Thyroid gland (tissue), 4 donors: ENCODE data around the gene EDNRA. TPM values are rescaled to one million over a fixed set of nuclear protein-coding genes. Genes with fewer than 3 reads are reported as not detected.

ENCODE experiments used
- DNase-seq, 2 donors: peaks; one replicate each; pipeline ENCODE4 v3.0.0-alpha.2; 2019
- H3K27ac ChIP-seq, 3 donors: fragments of 200-600 bp; sonication (generic); 1 replicate in 2 of 3; 2 replicates in 1 of 3; pipeline ENCODE4 v1.5.1; 2016 to 2019; ENCODE audit warnings: mild to moderate bottlenecking in 1 of 3, moderate library complexity in 1 of 3
- H3K27me3 ChIP-seq: fragments of 200-600 bp; sonication (generic); one replicate; pipeline ENCODE4 v1.5.1; 2019
- H3K36me3 ChIP-seq, 2 donors: fragments of 200-600 bp; sonication (generic); one replicate each; pipeline ENCODE4 v1.5.1; 2016 to 2019
- H3K4me1 ChIP-seq, 2 donors: fragments of 200-600 bp; sonication (generic); one replicate each; pipeline ENCODE4 v1.5.1; 2017 to 2019
- H3K4me3 ChIP-seq, 3 donors: fragments of 200-600 bp; sonication (generic); replicated peaks in 1 of 3; 1 replicate in 2 of 3; 2 replicates in 1 of 3; pipeline ENCODE4 v1.5.1; 2016; ENCODE audit warnings: mild to moderate bottlenecking in 1 of 3
- H3K9me3 ChIP-seq: fragments of 200-600 bp; sonication (generic); one replicate; pipeline ENCODE4 v1.5.1; 2017
- CTCF ChIP-seq, 6 experiments: fragments of 200-600 bp in 3 of 6; fragments of 450-650 bp in 3 of 6; sonication (generic) in 3 of 6; IDR thresholded peaks; one replicate each; pipeline ENCODE4 v1.5.1; 2016 to 2019; ENCODE audit warnings: antibody characterized with exemption in 6 of 6, mild to moderate bottlenecking in 2 of 6, inconsistent platforms in 1 of 6, moderate library complexity in 1 of 6
- POLR2A ChIP-seq, 2 donors: fragments of 450-650 bp; IDR thresholded peaks; one replicate each; pipeline ENCODE4 v1.6.1; 2017; ENCODE audit warnings: antibody characterized with exemption in 2 of 2, mild to moderate bottlenecking in 2 of 2, moderate library complexity in 1 of 2
- WGBS, 2 donors: methylation state at CpG; one replicate each; pipeline ENCODE4 v1.1.5; 2017; 5-methylcytosine and 5-hydroxymethylcytosine counted together
- intact Hi-C: fragments of 100-400 bp; cut with DNase I; formaldehyde crosslinking; loops from one replicate; pipeline ENCODE4 v1.15.1; 2023
- total RNA-seq, 4 donors: library from RNA; depleted of rRNA; stranded (reverse); fragments of >200 nt; gene quantifications; one replicate each; pipeline ENCODE4 v1.2.3, GENCODE V29; 2016

EDNRA gene
- total RNA-seq, 4 donors from 2014 or later, result 5.9 to 7.7 (median 6.8) TPM

GRCh38 chr4:147539959-147540358 is 59.1 kb downstream of the EDNRA start:
- Histone ChIP-seq H3K27ac (no peak overlapping the region), H3K4me3 (no peak overlapping the region), H3K9me3 (no peaks in the 10 kb centered on the region), H3K4me1 (no peaks in the 10 kb centered on the region), H3K27me3 (no peaks in the 10 kb centered on the region), H3K36me3 (no peaks in the 10 kb centered on the region)
- DNase-seq, result no peak
- TF ChIP-seq CTCF (IDR thresholded peaks at IDR 0.05), result no peak
- 72 to 90% methylated on average over 4 of the region's 4 CpGs for WGBS, 2 donors
- intact Hi-C loops, result no loop called here

GRCh38 chr4:147542229-147542990 is 61.5 kb downstream of the EDNRA start:
- WGBS, 2 donors, result 87 to 89% methylated on average over 17 of the region's 17 CpGs
- intact Hi-C loops, result no loop called here
- Histone ChIP-seq H3K36me3 (no peaks in the 10 kb centered on the region), H3K4me3 (no peak overlapping the region), H3K9me3 (no peaks in the 10 kb centered on the region), H3K27ac (no peak overlapping the region), H3K4me1 (no peaks in the 10 kb centered on the region), H3K27me3 (no peaks in the 10 kb centered on the region)
- TF ChIP-seq CTCF (IDR thresholded peaks at IDR 0.05) (no peak), POLR2A (IDR thresholded peaks at IDR 0.05) (no peak)
- DNase-seq, result no peak

GRCh38 chr4:147543034-147543433 is 62.1 kb downstream of the EDNRA start:
- WGBS, 2 donors, result 63 to 78% methylated on average over 1 of the region's 1 CpG
- Histone ChIP-seq H3K4me3 (no peak overlapping the region), H3K4me1 (no peaks in the 10 kb centered on the region), H3K27me3 (no peaks in the 10 kb centered on the region), H3K9me3 (no peaks in the 10 kb centered on the region), H3K27ac (no peak overlapping the region), H3K36me3 (no peaks in the 10 kb centered on the region)
- no peak for TF ChIP-seq POLR2A (IDR thresholded peaks at IDR 0.05)
- TF ChIP-seq CTCF (IDR thresholded peaks at IDR 0.05), result no peak
- intact Hi-C loops, result no loop called here
- no peak for DNase-seq

GRCh38 chr4:147546349-147546748 is 65.5 kb downstream of the EDNRA start:
- 78 to 80% methylated on average over 2 of the region's 2 CpGs for WGBS, 2 donors

GRCh38 chr4:147547314-147548056 is 66.6 kb downstream of the EDNRA start:
- H3K36me3 ChIP-seq, result no peaks in the 10 kb centered on the region
- DNase-seq, result no peak
- TF ChIP-seq POLR2A (IDR thresholded peaks at IDR 0.05) (no peak), CTCF (IDR thresholded peaks at IDR 0.05) (no peak)
- H3K4me3 ChIP-seq, result no peak overlapping the region
- WGBS, 2 donors, result 85 to 92% methylated on average over 4 of the region's 4 CpGs
- no peak overlapping the region for H3K27ac ChIP-seq
- H3K27me3 ChIP-seq, result no peaks in the 10 kb centered on the region
- peaks cover 0 to 2% of the 10 kb centered on the region in 2 donors for H3K4me1 ChIP-seq
- no peaks in the 10 kb centered on the region for H3K9me3 ChIP-seq
- intact Hi-C loops, result no loop called here

More at GRCh38 chr4:147546349-147546748, 65.5 kb downstream of the EDNRA start:
- H3K9me3 ChIP-seq, result no peaks in the 10 kb centered on the region
- intact Hi-C loops, result no loop called here
- TF ChIP-seq POLR2A (IDR thresholded peaks at IDR 0.05), result no peak
- no peak overlapping the region for H3K4me3 ChIP-seq
- H3K4me1 ChIP-seq, result peaks cover 0 to 2% of the 10 kb centered on the region in 2 donors
- no peak for DNase-seq
- H3K36me3 ChIP-seq, result no peaks in the 10 kb centered on the region
- H3K27me3 ChIP-seq, result no peaks in the 10 kb centered on the region
- H3K27ac ChIP-seq, result no peak overlapping the region
